Psoas muscle (tissue), 8 donors: ENCODE data around the gene TMPO. TPM values are rescaled to one million over a fixed set of nuclear protein-coding genes. Genes with fewer than 3 reads are reported as not detected.
A peak's percentile ranks its signal among the peaks of the same experiment; 100 is the strongest.

Experiments used
- ATAC-seq, 4 donors: fragments of 200-7000 bp; cut with Tn5 transposase; one replicate each; pipeline ENCODE4 v1.9.1; 2020; ENCODE audit warnings: moderate library complexity in 3 of 4, mild to moderate bottlenecking in 2 of 4
- DNase-seq, 2 donors: peaks; one replicate each; pipeline ENCODE4 v3.0.0-alpha.2; 2020
- H3K27ac ChIP-seq: fragments of 200-600 bp; one replicate; pipeline ENCODE4 v1.8.0; 2022
- H3K27me3 ChIP-seq, 3 donors: fragments of 200-600 bp in 1 of 3; one replicate each; pipeline versions ENCODE4 v1.6.1 to v1.8.0; 2013 to 2022; ENCODE audit warnings: low read length in 2 of 3, mild to moderate bottlenecking in 2 of 3, moderate library complexity in 1 of 3; ENCODE audit not compliant: insufficient read depth in 3 of 3
- H3K36me3 ChIP-seq, 2 donors: fragments of 200-600 bp in 1 of 2; one replicate each; pipeline versions ENCODE4 v1.6.1 to v1.8.0; 2013 to 2022; ENCODE audit warnings: low read depth in 1 of 2, mild to moderate bottlenecking in 1 of 2, moderate library complexity in 1 of 2; ENCODE audit not compliant: insufficient read depth in 1 of 2
- H3K4me1 ChIP-seq: fragments of 200-600 bp; one replicate; pipeline ENCODE4 v1.8.0; 2022
- H3K4me3 ChIP-seq: fragments of 200-600 bp; one replicate; pipeline ENCODE4 v1.8.0; 2022; ENCODE audit warnings: mild to moderate bottlenecking
- H3K9me3 ChIP-seq: fragments of 200-600 bp; one replicate; pipeline ENCODE4 v1.8.0; 2022
- WGBS, 3 donors: extraction: QIAGEN DNeasy Blood & Tissue Kit; methylation state at CpG; one replicate each; pipeline versions ENCODE4 v1.1.6 to v1.1.7; 2013; 5-methylcytosine and 5-hydroxymethylcytosine counted together
- intact Hi-C, 2 donors: fragments of 100-400 bp; cut with DNase I; formaldehyde crosslinking; loops; one replicate each; pipeline versions ENCODE4 v1.11.0 to v1.14.2; 2022
- polyA plus RNA-seq, 3 donors: library from polyadenylated mRNA; stranded (reverse); fragments of 200-250 nt; gene quantifications; one replicate each; pipeline ENCODE4 v1.2.3, GENCODE V29; 2013
- total RNA-seq, 4 donors: library from RNA; stranded (reverse); fragmentation: NEBNext Ultra II Directional in 2 of 4; extraction: Animal tissue kit (Norgen Biotek cat#: 25700) in 2 of 4; gene quantifications; one replicate each; pipeline versions ENCODE4 v1.2.1 to v1.2.4, GENCODE V29; 2021 to 2023
- TF ChIP-seq, protein P1 (sequence below): fragments of 200-600 bp; IDR thresholded peaks from one replicate; pipeline ENCODE4 v1.8.0; 2022; ENCODE audit warnings: antibody characterized with exemption
- donor health status: healthy with polysubstance abuse.
- donor health status: DM: no; HTN: no; CAD: no; lungs with moderate emphysema.
- donor health status: Bipolar disorder and iron deficiency.
- donor health status: healthy.
- donor health status: DM: yes; HTN: yes; CAD: no.
- donor health status: DM: no; HTN: no; CAD: no.
- donor health status: DM: no; HTN: no; CAD: no.
- donor health status: DM: yes; HTN: yes; CAD: no.

Gene TMPO
- total and polyA plus RNA-seq, 7 donors, result 5.9 to 15.9 (median 9.1) TPM

DNA sequence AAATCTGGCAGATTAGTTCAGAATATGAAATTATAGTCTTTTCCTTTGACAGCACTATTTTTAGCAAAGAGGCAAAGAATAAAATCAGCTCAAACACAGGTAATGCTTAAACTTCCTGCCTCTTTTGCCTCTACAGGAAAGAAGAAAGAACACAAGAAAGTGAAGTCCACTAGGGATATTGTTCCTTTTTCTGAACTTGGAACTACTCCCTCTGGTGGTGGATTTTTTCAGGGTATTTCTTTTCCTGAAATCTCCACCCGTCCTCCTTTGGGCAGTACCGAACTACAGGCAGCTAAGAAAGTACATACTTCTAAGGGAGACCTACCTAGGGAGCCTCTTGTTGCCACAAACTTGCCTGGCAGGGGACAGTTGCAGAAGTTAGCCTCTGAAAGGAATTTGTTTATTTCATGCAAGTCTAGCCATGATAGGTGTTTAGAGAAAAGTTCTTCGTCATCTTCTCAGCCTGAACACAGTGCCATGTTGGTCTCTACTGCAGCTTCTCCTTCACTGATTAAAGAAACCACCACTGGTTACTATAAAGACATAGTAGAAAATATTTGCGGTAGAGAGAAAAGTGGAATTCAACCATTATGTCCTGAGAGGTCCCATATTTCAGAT, 17.4 kb downstream of the TMPO start:
- intact Hi-C loops, result loop anchor here in 1 of 2 donors (2.0 kb wide), 1 partner anchor 16 kb away; no protein-coding TSS in a partner anchor
- Histone ChIP-seq H3K4me1 (peaks cover 23% of the 10 kb centered on the region), H3K4me3 (peak overlapping the region; percentile 24), H3K36me3 (peaks cover 0 to 32% of the 10 kb centered on the region in 2 donors), H3K27ac (peak overlapping the region; percentile 72), H3K27me3 (no peaks in the 10 kb centered on the region), H3K9me3 (no peaks in the 10 kb centered on the region)
- DNase-seq (no peak), ATAC-seq (peak; percentile 59 to 79 (median 70))
- TF ChIP-seq, protein P1, sequence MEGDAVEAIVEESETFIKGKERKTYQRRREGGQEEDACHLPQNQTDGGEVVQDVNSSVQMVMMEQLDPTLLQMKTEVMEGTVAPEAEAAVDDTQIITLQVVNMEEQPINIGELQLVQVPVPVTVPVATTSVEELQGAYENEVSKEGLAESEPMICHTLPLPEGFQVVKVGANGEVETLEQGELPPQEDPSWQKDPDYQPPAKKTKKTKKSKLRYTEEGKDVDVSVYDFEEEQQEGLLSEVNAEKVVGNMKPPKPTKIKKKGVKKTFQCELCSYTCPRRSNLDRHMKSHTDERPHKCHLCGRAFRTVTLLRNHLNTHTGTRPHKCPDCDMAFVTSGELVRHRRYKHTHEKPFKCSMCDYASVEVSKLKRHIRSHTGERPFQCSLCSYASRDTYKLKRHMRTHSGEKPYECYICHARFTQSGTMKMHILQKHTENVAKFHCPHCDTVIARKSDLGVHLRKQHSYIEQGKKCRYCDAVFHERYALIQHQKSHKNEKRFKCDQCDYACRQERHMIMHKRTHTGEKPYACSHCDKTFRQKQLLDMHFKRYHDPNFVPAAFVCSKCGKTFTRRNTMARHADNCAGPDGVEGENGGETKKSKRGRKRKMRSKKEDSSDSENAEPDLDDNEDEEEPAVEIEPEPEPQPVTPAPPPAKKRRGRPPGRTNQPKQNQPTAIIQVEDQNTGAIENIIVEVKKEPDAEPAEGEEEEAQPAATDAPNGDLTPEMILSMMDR, result peak; percentile 66
- WGBS, 3 donors, result 47 to 69% (median 49%) methylated on average over 4 of the region's 4 CpGs

DNA sequence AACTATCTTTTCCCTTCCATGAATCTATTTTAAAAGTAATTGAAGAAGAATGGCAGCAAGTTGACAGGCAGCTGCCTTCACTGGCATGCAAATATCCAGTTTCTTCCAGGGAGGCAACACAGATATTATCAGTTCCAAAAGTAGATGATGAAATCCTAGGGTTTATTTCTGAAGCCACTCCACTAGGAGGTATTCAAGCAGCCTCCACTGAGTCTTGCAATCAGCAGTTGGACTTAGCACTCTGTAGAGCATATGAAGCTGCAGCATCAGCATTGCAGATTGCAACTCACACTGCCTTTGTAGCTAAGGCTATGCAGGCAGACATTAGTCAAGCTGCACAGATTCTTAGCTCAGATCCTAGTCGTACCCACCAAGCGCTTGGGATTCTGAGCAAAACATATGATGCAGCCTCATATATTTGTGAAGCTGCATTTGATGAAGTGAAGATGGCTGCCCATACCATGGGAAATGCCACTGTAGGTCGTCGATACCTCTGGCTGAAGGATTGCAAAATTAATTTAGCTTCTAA, 18.4 kb downstream of the TMPO start:
- peaks cover 23% of the 10 kb centered on the region for H3K4me1 ChIP-seq
- DNase-seq, result no peak
- ATAC-seq, result peak; percentile 94 to 98 (median 96)
- intact Hi-C loops, result loop anchor here in 1 of 2 donors (2.0 kb wide), 1 partner anchor 17 kb away; no protein-coding TSS in a partner anchor
- peak overlapping the region; percentile 72 for H3K27ac ChIP-seq
- TF ChIP-seq, protein P1, result no peak
- H3K9me3 ChIP-seq, result no peaks in the 10 kb centered on the region
- H3K27me3 ChIP-seq, result no peaks in the 10 kb centered on the region
- H3K36me3 ChIP-seq, result peaks cover 0 to 37% of the 10 kb centered on the region in 2 donors
- 42 to 55% (median 49%) methylated on average over 4 of the region's 4 CpGs for WGBS, 3 donors
- H3K4me3 ChIP-seq, result peak overlapping the region; percentile 24

DNA sequence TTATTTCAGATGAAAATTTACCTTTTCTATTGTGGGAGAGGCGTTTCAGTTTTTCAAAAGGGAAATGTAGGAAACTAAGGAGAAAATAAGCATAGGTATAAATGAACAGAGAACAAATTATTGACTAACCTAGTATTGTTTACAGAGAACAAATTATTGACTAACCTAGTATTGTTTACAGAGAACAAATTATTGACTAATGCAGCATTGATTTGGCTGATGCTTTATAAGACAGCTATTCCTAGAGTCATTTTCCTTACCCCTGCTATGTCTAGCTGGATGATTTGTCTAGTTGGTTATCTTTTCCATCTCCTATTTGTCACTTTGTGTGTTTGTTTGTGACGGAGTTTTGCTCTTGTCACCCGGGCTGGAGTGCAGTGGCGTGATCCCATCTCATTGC, 22.6 kb downstream of the TMPO start:
- H3K27me3 ChIP-seq, result no peaks in the 10 kb centered on the region
- H3K36me3 ChIP-seq, result peaks cover 0 to 37% of the 10 kb centered on the region in 2 donors
- H3K4me1 ChIP-seq, result peaks cover 11% of the 10 kb centered on the region
- H3K4me3 ChIP-seq, result no peak overlapping the region
- 93 to 95% (median 94%) methylated on average over 4 of the region's 4 CpGs for WGBS, 3 donors
- TF ChIP-seq, protein P1, result no peak
- intact Hi-C loops, result no loop called here
- no peak for ATAC-seq
- no peak for DNase-seq
- H3K9me3 ChIP-seq, result no peaks in the 10 kb centered on the region
- no peak overlapping the region for H3K27ac ChIP-seq

DNA sequence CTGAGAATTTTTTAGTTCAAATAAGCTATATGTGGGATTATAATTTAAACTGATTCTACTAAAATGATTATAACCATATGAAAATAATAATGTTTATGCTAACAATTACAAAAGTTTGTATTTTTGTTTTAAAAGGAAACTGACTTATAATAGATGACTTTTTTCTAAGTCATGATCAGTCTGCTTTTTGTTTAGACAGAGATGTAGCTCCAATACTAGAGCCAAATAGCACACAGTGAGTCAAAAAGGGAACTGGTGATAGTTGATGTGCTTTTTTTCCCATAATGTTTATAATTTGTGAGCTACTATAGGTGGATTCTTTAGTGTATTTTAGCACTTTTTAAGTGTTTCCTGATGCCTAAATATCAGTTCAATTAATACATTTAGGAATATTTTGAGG, 28.3 kb downstream of the TMPO start:
- DNase-seq, result no peak
- Histone ChIP-seq H3K4me3 (no peak overlapping the region), H3K36me3 (peaks cover 0 to 56% of the 10 kb centered on the region in 2 donors), H3K27ac (no peak overlapping the region), H3K4me1 (no peaks in the 10 kb centered on the region), H3K27me3 (no peaks in the 10 kb centered on the region), H3K9me3 (no peaks in the 10 kb centered on the region)
- no peak for ATAC-seq
- TF ChIP-seq, protein P1, result no peak
- intact Hi-C loops, result no loop called here

DNA sequence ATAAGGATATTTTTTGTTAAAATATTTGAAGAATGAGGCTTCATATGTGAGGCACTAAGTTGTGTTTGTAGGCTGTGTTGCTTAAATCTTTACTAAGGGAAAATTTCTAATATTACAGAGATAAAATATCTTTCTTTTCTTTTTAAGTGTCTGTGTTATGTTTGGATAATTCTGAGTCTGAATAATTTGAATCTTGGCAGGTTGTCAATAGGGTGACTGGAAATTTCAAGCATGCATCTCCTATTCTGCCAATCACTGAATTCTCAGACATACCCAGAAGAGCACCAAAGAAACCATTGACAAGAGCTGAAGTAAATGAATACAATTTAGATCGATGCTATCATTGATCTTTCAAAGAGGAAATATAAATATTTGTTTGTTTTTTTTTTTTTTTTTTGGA, 29.4 kb downstream of the TMPO start:
- no peak for ATAC-seq
- Histone ChIP-seq H3K4me1 (no peaks in the 10 kb centered on the region), H3K27me3 (no peaks in the 10 kb centered on the region), H3K27ac (no peak overlapping the region), H3K9me3 (no peaks in the 10 kb centered on the region), H3K36me3 (peaks cover 0 to 62% of the 10 kb centered on the region in 2 donors), H3K4me3 (no peak overlapping the region)
- TF ChIP-seq, protein P1, result no peak
- 94 to 100% (median 97%) methylated on average over 1 of the region's 1 CpG for WGBS, 3 donors
- intact Hi-C loops, result no loop called here
- DNase-seq, result no peak
